ENCODE results near the gene IMMP1L. TPM values are rescaled to one million over a fixed set of nuclear protein-coding genes. Genes with fewer than 3 reads are reported as not detected.

Gene IMMP1L
- total RNA-seq, 2 donors from 2014 or later: 17.9 to 29.1 TPM

- Histone ChIP-seq H3K9ac (ENCODE audit: low read depth in 2 of 2, low read length in 2 of 2) (no peak overlapping the region), H3K9me3 (no peaks in the 10 kb centered on the region), H3K36me3 (no peaks in the 10 kb centered on the region), H3K27ac (no peak overlapping the region), H3K4me3 (no peak overlapping the region), H3K27me3 (no peaks in the 10 kb centered on the region), H3K4me1 (no peaks in the 10 kb centered on the region)
- intact Hi-C loops (cut with DNase I): no loop called here
- no peak for TF ChIP-seq CTCF (IDR thresholded peaks at IDR 0.05)
- DNase-seq: no peak
These were observed 31.2 kb downstream of the IMMP1L start for GRCh38 chr11:31478223-31478590.

GRCh38 chr11:31477528-31478222 lies 31.7 kb downstream of the IMMP1L start:
- Histone ChIP-seq H3K4me3 (no peak overlapping the region), H3K27me3 (no peaks in the 10 kb centered on the region), H3K9me3 (no peaks in the 10 kb centered on the region), H3K9ac (ENCODE audit: low read depth in 2 of 2, low read length in 2 of 2) (no peak overlapping the region), H3K36me3 (no peaks in the 10 kb centered on the region), H3K27ac (no peak overlapping the region), H3K4me1 (no peaks in the 10 kb centered on the region)
- DNase-seq: no peak
- no peak for TF ChIP-seq CTCF (IDR thresholded peaks at IDR 0.05)
- intact Hi-C loops (cut with DNase I): no loop called here

GRCh38 chr11:31474083-31474482 lies 35.3 kb downstream of the IMMP1L start:
- H3K36me3 ChIP-seq: no peaks in the 10 kb centered on the region
- TF ChIP-seq CTCF (IDR thresholded peaks at IDR 0.05): no peak
- DNase-seq: no peak
- H3K9ac ChIP-seq (ENCODE audit: low read depth in 2 of 2, low read length in 2 of 2): no peak overlapping the region
- no peaks in the 10 kb centered on the region for H3K9me3 ChIP-seq
- H3K27ac ChIP-seq: no peak overlapping the region
- intact Hi-C loops (cut with DNase I): no loop called here
- no peak overlapping the region for H3K4me3 ChIP-seq
- no peaks in the 10 kb centered on the region for H3K4me1 ChIP-seq
- H3K27me3 ChIP-seq: no peaks in the 10 kb centered on the region

GRCh38 chr11:31464436-31464835 lies 45.0 kb downstream of the IMMP1L start:
- TF ChIP-seq CTCF (IDR thresholded peaks at IDR 0.05): no peak
- Histone ChIP-seq H3K4me3 (no peak overlapping the region), H3K9ac (ENCODE audit: low read depth in 2 of 2, low read length in 2 of 2) (no peak overlapping the region), H3K27ac (no peak overlapping the region), H3K27me3 (no peaks in the 10 kb centered on the region), H3K36me3 (no peaks in the 10 kb centered on the region), H3K4me1 (no peaks in the 10 kb centered on the region), H3K9me3 (no peaks in the 10 kb centered on the region)
- intact Hi-C loops (cut with DNase I): no loop called here
- DNase-seq: no peak

- Histone ChIP-seq H3K27ac (no peak overlapping the region), H3K9me3 (no peaks in the 10 kb centered on the region), H3K9ac (ENCODE audit: low read depth in 2 of 2, low read length in 2 of 2) (no peak overlapping the region), H3K4me1 (no peaks in the 10 kb centered on the region), H3K4me3 (no peak overlapping the region), H3K36me3 (no peaks in the 10 kb centered on the region), H3K27me3 (no peaks in the 10 kb centered on the region)
- no peak for TF ChIP-seq CTCF (IDR thresholded peaks at IDR 0.05)
- intact Hi-C loops (cut with DNase I): no loop called here
- DNase-seq: no peak
These were observed 54.2 kb downstream of the IMMP1L start for GRCh38 chr11:31455177-31455576.

Data from colonic mucosa (tissue), 4 donors.